Measurements from ENCODE around the gene CACNA1H.

- no peak for TF ChIP-seq CTBP1 (IDR thresholded peaks at IDR 0.05; ENCODE audit: borderline replicate concordance)
- TF ChIP-seq NFRKB (IDR thresholded peaks at IDR 0.05) = no peak
- TF ChIP-seq FOXK2 (IDR thresholded peaks at IDR 0.05) = no peak
- no peak for TF ChIP-seq ZNF384 (IDR thresholded peaks at IDR 0.05)
Observed at GRCh38 chr16:1154291-1154886, 1.5 kb downstream of the CACNA1H start.
